ENCODE data around the gene CLSTN2. TPM values are rescaled to one million over a fixed set of nuclear protein-coding genes. Genes with fewer than 3 reads are reported as not detected.

CLSTN2 gene
- total and polyA plus RNA-seq, 2 of the 8 experiments (the other 6 are each of a cell fraction or from before 2014, with no cell fraction given): 0.39 to 0.52 TPM

DNA sequence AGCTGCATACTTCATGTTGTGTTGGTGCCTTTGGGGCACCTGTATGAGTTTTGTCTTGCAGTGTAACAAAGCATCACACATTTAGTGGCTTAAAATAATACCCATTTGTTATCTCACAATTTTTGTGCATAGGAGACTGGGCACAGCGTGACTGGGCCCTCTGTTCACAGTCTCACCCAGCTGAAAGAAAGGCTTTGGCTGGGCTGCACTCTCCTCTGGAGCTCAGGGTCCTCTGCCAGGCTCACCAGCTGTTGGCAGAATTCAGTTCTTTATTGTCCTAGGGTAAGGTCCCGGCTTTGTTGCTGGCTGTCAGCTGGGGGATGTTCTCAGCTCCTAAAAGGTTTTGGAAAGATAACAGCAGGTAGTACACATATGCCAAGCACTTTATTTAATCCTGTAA lies 263.3 kb downstream of the CLSTN2 start:
- Histone ChIP-seq H4K5ac (ENCODE audit: insufficient read length, low read depth, low read length) (no peak overlapping the region), H2BK12ac (ENCODE audit: low read depth, low read length) (no peak overlapping the region), H3K56ac (replicated peaks; ENCODE audit: insufficient read length, low read depth, low read length) (no peak overlapping the region), H3K9me3 (ENCODE audit: insufficient read depth in 2 of 2, low read depth in 1 of 2, low read length in 1 of 2) (peaks cover 0 to 3% of the 10 kb centered on the region in 2 experiments; a peak in 1 of 4 replicates), H3K9ac (replicated peaks in 1 of 4; ENCODE audit: extremely low read depth in 1 of 4, low read depth in 3 of 4, low read length in 3 of 4) (no peak overlapping the region), H2BK20ac (ENCODE audit: low read length) (no peak overlapping the region), H3K79me2 (ENCODE audit: control insufficient read depth in 1 of 2, insufficient read depth in 2 of 2, low read length in 2 of 2) (no peaks in the 10 kb centered on the region), H3K14ac (ENCODE audit: insufficient read length) (no peak overlapping the region), H3K36me3 (ENCODE audit: control insufficient read depth in 2 of 4, insufficient read depth in 4 of 4, low read length in 3 of 4) (no peaks in the 10 kb centered on the region), H3K23me2 (ENCODE audit: low read depth, low read length) (no peaks in the 10 kb centered on the region), H3K4me3 (ENCODE audit: extremely low read depth in 1 of 4, insufficient read depth in 2 of 4, low read depth in 3 of 4, low read length in 4 of 4) (no peak overlapping the region), H2BK120ac (replicated peaks; ENCODE audit: low read depth, low read length) (no peak overlapping the region), H3K27me3 (replicated peaks in 1 of 4; ENCODE audit: control insufficient read depth in 3 of 4, extremely low read depth in 1 of 4, insufficient read depth in 3 of 4, low read length in 3 of 4) (peaks cover 0 to 2% (median 0%) of the 10 kb centered on the region in 4 experiments; a peak in 1 of 7 replicates), H2AK5ac (ENCODE audit: low read depth, low read length) (no peak overlapping the region), H4K91ac (replicated peaks; ENCODE audit: insufficient read length, low read length) (no peak overlapping the region), H3K79me1 (ENCODE audit: low read depth, low read length) (no peaks in the 10 kb centered on the region), H3K4me2 (ENCODE audit: insufficient read depth in 1 of 2, low read depth in 2 of 2, low read length in 2 of 2) (no peak overlapping the region), H3K4me1 (replicated peaks in 1 of 4; ENCODE audit: control insufficient read depth in 3 of 4, insufficient read depth in 4 of 4, low read length in 3 of 4) (peaks cover 0 to 9% (median 6%) of the 10 kb centered on the region in 4 experiments; a peak in 2 of 7 replicates), H3K23ac (ENCODE audit: insufficient read length) (no peak overlapping the region), H2BK5ac (ENCODE audit: low read depth, low read length) (no peak overlapping the region), H2AFZ (ENCODE audit: low read length) (no peak overlapping the region), H4K8ac (ENCODE audit: extremely low read depth, insufficient read depth, low read length) (no peak overlapping the region), H2BK15ac (ENCODE audit: low read length) (no peak overlapping the region), H3K4ac (replicated peaks; ENCODE audit: insufficient read length, low read depth, low read length) (no peak overlapping the region), H4K20me1 (replicated peaks in 1 of 2; ENCODE audit: control insufficient read depth in 1 of 2, insufficient read depth in 2 of 2, low read length in 2 of 2) (no peaks in the 10 kb centered on the region), H3K18ac (ENCODE audit: extremely low read depth, low read length) (no peak overlapping the region), H3K27ac (ENCODE audit: low read depth, low read length) (no peak overlapping the region)
- ChIA-PET CTCF (ENCODE audit: partially characterized antibody) (no interaction called here), POLR2A (ENCODE audit: partially characterized antibody) (no interaction called here)
- no peak for FAIRE-seq
- no peak for DNase-seq (ENCODE audit: low read depth in 1 of 2, low spot score in 2 of 2)
- WGBS, 2 experiments (ENCODE audit: extremely low coverage in 1 of 2, insufficient coverage in 1 of 2, insufficient read length in 1 of 2, insufficient replicate concordance in 2 of 2, low coverage in 1 of 2, low lambda C conversion rate in 2 of 2, missing lambda C conversion rate in 1 of 2): 82% methylated on average over 2 of the region's 2 CpGs; no CpG with 5 or more reads in 1 of the 2 experiments
- TF ChIP-seq, protein P1, sequence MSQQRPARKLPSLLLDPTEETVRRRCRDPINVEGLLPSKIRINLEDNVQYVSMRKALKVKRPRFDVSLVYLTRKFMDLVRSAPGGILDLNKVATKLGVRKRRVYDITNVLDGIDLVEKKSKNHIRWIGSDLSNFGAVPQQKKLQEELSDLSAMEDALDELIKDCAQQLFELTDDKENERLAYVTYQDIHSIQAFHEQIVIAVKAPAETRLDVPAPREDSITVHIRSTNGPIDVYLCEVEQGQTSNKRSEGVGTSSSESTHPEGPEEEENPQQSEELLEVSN (IDR thresholded peaks at IDR 0.05): no peak
- no peak for TF ChIP-seq SP2 (IDR thresholded peaks at IDR 0.05; ENCODE audit: low read length)
- no peak for TF ChIP-seq SIN3A (conservative IDR thresholded peaks at IDR 0.05 in 1 of 2, IDR thresholded peaks at IDR 0.05 in 1 of 2; ENCODE audit: low read depth in 1 of 2, low read length in 2 of 2)
- no peak for TF ChIP-seq NRF1 (IDR thresholded peaks at IDR 0.05; ENCODE audit: low read depth, low read length)
- no peak for TF ChIP-seq SIX5 (IDR thresholded peaks at IDR 0.05; ENCODE audit: low read depth, low read length)
- no peak for TF ChIP-seq CBX8 (IDR thresholded peaks at IDR 0.05; ENCODE audit: borderline replicate concordance, low read depth, low read length)
- no peak for TF ChIP-seq BACH1 (IDR thresholded peaks at IDR 0.05; ENCODE audit: low read length)
- TF ChIP-seq ASH2L (IDR thresholded peaks at IDR 0.05; ENCODE audit: low read length): no peak

Data from H1 (cell line).